Hepatocyte (in vitro differentiated cells): ENCODE data around the gene SYPL2. TPM values are rescaled to one million over a fixed set of nuclear protein-coding genes. Genes with fewer than 3 reads are reported as not detected.
"Not testable (repeated sequence)": the region's sequence is repeated elsewhere in the genome, so short reads cannot be mapped to it uniquely, and the experiment has no call there.

Source experiments
- DNase-seq: peaks from one replicate; pipeline ENCODE4 v3.0.0-alpha.2; 2016; ENCODE audit warnings: low spot score
- H2AFZ ChIP-seq: fragments of 200-600 bp; sonication (generic); 2 replicates; pipeline ENCODE4 v1.6.0; 2016; ENCODE audit warnings: antibody characterized with exemption, mild to moderate bottlenecking
- H3K27ac ChIP-seq: fragments of 200-600 bp; sonication (generic); 2 replicates; pipeline ENCODE4 v1.5.1; 2016; ENCODE audit warnings: mild to moderate bottlenecking
- H3K27me3 ChIP-seq: fragments of 200-600 bp; sonication (generic); 2 replicates; pipeline ENCODE4 v1.6.1; 2016
- H3K36me3 ChIP-seq: fragments of 200-600 bp; sonication (generic); replicated peaks from 2 replicates; pipeline ENCODE4 v1.5.1; 2016; ENCODE audit warnings: low read depth; ENCODE audit not compliant: insufficient read depth
- H3K4me1 ChIP-seq: fragments of 200-600 bp; sonication (generic); 2 replicates; pipeline ENCODE4 v1.5.1; 2016; ENCODE audit warnings: mild to moderate bottlenecking, moderate library complexity; ENCODE audit not compliant: insufficient read depth
- H3K4me2 ChIP-seq: fragments of 200-600 bp; sonication (generic); 2 replicates; pipeline ENCODE4 v1.6.0; 2016
- H3K4me3 ChIP-seq: fragments of 200-600 bp; sonication (generic); 2 replicates; pipeline ENCODE4 v1.5.1; 2016; ENCODE audit warnings: mild to moderate bottlenecking
- H3K79me2 ChIP-seq: fragments of 200-600 bp; sonication (generic); 2 replicates; pipeline ENCODE4 v1.6.0; 2017; ENCODE audit warnings: mild to moderate bottlenecking
- H3K9me2 ChIP-seq: fragments of 200-600 bp; sonication (generic); replicated peaks from 2 replicates; pipeline ENCODE4 v1.6.0; 2017; ENCODE audit warnings: mild to moderate bottlenecking; ENCODE audit not compliant: insufficient read depth
- H3K9me3 ChIP-seq: fragments of 200-600 bp; sonication (generic); 2 replicates; pipeline ENCODE4 v1.5.1; 2016; ENCODE audit warnings: low read depth, mild to moderate bottlenecking
- H4K20me1 ChIP-seq: fragments of 200-600 bp; sonication (generic); 2 replicates; pipeline ENCODE4 v1.6.0; 2016; ENCODE audit warnings: mild to moderate bottlenecking; ENCODE audit not compliant: insufficient read depth, poor library complexity, severe bottlenecking
- CTCF ChIP-seq: fragments of 200-600 bp; sonication (generic); IDR thresholded peaks from 2 replicates; pipeline ENCODE4 v1.5.1; 2016; ENCODE audit warnings: antibody characterized with exemption, mild to moderate bottlenecking; ENCODE audit not compliant: poor library complexity
- EZH2 ChIP-seq: fragments of 200-600 bp; sonication (generic); IDR thresholded peaks from 2 replicates; pipeline ENCODE4 v1.6.1; 2016; ENCODE audit warnings: antibody characterized with exemption, mild to moderate bottlenecking, borderline replicate concordance
- EZH2phosphoT487 ChIP-seq: fragments of 200-600 bp; sonication (generic); IDR thresholded peaks from one replicate; pipeline ENCODE4 v1.6.1; 2018; ENCODE audit warnings: antibody characterized with exemption, mild to moderate bottlenecking, low read depth, moderate library complexity; ENCODE audit not compliant: unreplicated experiment, severe bottlenecking
- WGBS: methylation state at CpG from one replicate; pipeline ENCODE4 v1.1.6; 2016; ENCODE audit warnings: low lambda C conversion rate; ENCODE audit errors: missing lambda C conversion rate; 5-methylcytosine and 5-hydroxymethylcytosine counted together
- polyA plus RNA-seq: library from polyadenylated mRNA; unstranded; fragments of >200 nt; fragmentation: Nextera tagmentation; extraction: Ambion mirVana; gene quantifications from 2 replicates; pipeline ENCODE4 v1.2.1, GENCODE V29; 2016
- total RNA-seq: library from RNA; depleted of rRNA; stranded (reverse); fragments of >200 nt; gene quantifications from 2 replicates; pipeline ENCODE4 v1.2.3, GENCODE V29; 2014

Gene SYPL2
- total and polyA plus RNA-seq, 2 experiments from 2014 or later, result 2.0 to 3.0 TPM

GRCh38 chr1:109443476-109443875 is 22.9 kb upstream of the SYPL2 start:
- Histone ChIP-seq H3K4me2 (no peak overlapping the region), H3K9me2 (no peaks in the 10 kb centered on the region), H4K20me1 (no peaks in the 10 kb centered on the region), H3K27me3 (peaks cover 19% of the 10 kb centered on the region), H3K27ac (no peak overlapping the region), H3K4me3 (no peak overlapping the region), H2AFZ (no peak overlapping the region), H3K79me2 (no peaks in the 10 kb centered on the region), H3K36me3 (no peaks in the 10 kb centered on the region), H3K9me3 (no peaks in the 10 kb centered on the region), H3K4me1 (no peaks in the 10 kb centered on the region)
- 46% methylated on average over 2 of the region's 2 CpGs for WGBS
- DNase-seq, result no peak
- TF ChIP-seq EZH2 (no peak), EZH2phosphoT487 (no peak), CTCF (no peak)

- H3K4me1 ChIP-seq, result no peaks in the 10 kb centered on the region
- 88% methylated on average over 1 of the region's 1 CpG for WGBS
- H3K9me2 ChIP-seq, result no peaks in the 10 kb centered on the region
- H3K36me3 ChIP-seq, result no peaks in the 10 kb centered on the region
- no peak for TF ChIP-seq CTCF
- TF ChIP-seq EZH2phosphoT487, result no peak
- TF ChIP-seq EZH2, result no peak
- H3K9me3 ChIP-seq, result no peaks in the 10 kb centered on the region
- H4K20me1 ChIP-seq, result no peaks in the 10 kb centered on the region
- no peak for DNase-seq
- no peak overlapping the region for H2AFZ ChIP-seq
- H3K4me2 ChIP-seq, result no peak overlapping the region
- peaks cover 19% of the 10 kb centered on the region for H3K27me3 ChIP-seq
- H3K27ac ChIP-seq, result no peak overlapping the region
- no peak overlapping the region for H3K4me3 ChIP-seq
- no peaks in the 10 kb centered on the region for H3K79me2 ChIP-seq
Measured at GRCh38 chr1:109444346-109444745, 22.0 kb upstream of the SYPL2 start.

GRCh38 chr1:109445949-109446695 is 20.2 kb upstream of the SYPL2 start:
- H3K4me3 ChIP-seq, DNase-seq, H3K27ac ChIP-seq, H3K4me1 ChIP-seq, H3K36me3 ChIP-seq, H3K79me2 ChIP-seq, H3K9me3 ChIP-seq, H3K4me2 ChIP-seq, H4K20me1 ChIP-seq, H3K9me2 ChIP-seq, H2AFZ ChIP-seq: not testable (repeated sequence)
- H3K27me3 ChIP-seq, result peaks cover 19% of the 10 kb centered on the region
- WGBS, result 65% methylated on average over 11 of the region's 11 CpGs

GRCh38 chr1:109447524-109447923 is 18.8 kb upstream of the SYPL2 start:
- Histone ChIP-seq H3K4me2 (no peak overlapping the region), H3K9me2 (no peaks in the 10 kb centered on the region), H3K9me3 (no peaks in the 10 kb centered on the region), H3K4me3 (no peak overlapping the region), H2AFZ (no peak overlapping the region), H3K27ac (no peak overlapping the region), H3K79me2 (no peaks in the 10 kb centered on the region), H3K4me1 (no peaks in the 10 kb centered on the region), H3K36me3 (no peaks in the 10 kb centered on the region), H3K27me3 (peaks cover 12% of the 10 kb centered on the region), H4K20me1 (no peaks in the 10 kb centered on the region)
- no peak for TF ChIP-seq EZH2phosphoT487
- TF ChIP-seq EZH2, result no peak
- no peak for TF ChIP-seq CTCF
- DNase-seq, result no peak
- WGBS, result 77% methylated on average over 4 of the region's 4 CpGs
